MCF 10A (cell line): Measurements from ENCODE around the gene TAC4. TPM values are rescaled to one million over a fixed set of nuclear protein-coding genes. Genes with fewer than 3 reads are reported as not detected.

Experiments used
- BruUV-seq: library from RNA; stranded (reverse); fragments of 400-500 nt; replicated peaks from 2 replicates; lab custom pipeline; 2021; lab: Mats Ljungman, UMichigan
- CTCF ChIA-PET: fragments of 300-600 bp; sonication (Branson Sonifier 250); formaldehyde crosslinking; extraction: SDS; loops from one replicate; lab custom pipeline; 2021; ENCODE audit warnings: antibody characterized with exemption, inconsistent platforms; lab: Yijun Ruan, JAX
- POLR2A ChIA-PET: fragments of 300-600, 350-650 bp; sonication (Branson Sonifier 250); formaldehyde crosslinking; extraction: SDS; loops from one replicate; lab custom pipeline; 2020; ENCODE audit warnings: antibody characterized with exemption, inconsistent platforms; lab: Yijun Ruan, JAX
- DNase-seq: peaks from one replicate; pipeline ENCODE4 v3.0.0-alpha.2; 2018; ENCODE audit not compliant: unreplicated experiment
- H3K27ac Mint-ChIP-seq: one replicate; pipeline ENCODE4 v1.8.0; 2022; ENCODE audit warnings: mild to moderate bottlenecking, low read depth, mixed read lengths; ENCODE audit not compliant: unreplicated experiment
- H3K27me3 Mint-ChIP-seq: one replicate; pipeline ENCODE4 v1.8.0; 2022; ENCODE audit warnings: mixed read lengths; ENCODE audit not compliant: insufficient read depth, unreplicated experiment
- H3K36me3 Mint-ChIP-seq: one replicate; pipeline ENCODE4 v1.8.0; 2022; ENCODE audit warnings: mild to moderate bottlenecking, moderate library complexity, mixed read lengths; ENCODE audit not compliant: insufficient read depth, unreplicated experiment
- H3K4me1 Mint-ChIP-seq: one replicate; pipeline ENCODE4 v1.8.0; 2022; ENCODE audit warnings: mixed read lengths; ENCODE audit not compliant: insufficient read depth, unreplicated experiment
- H3K4me3 Mint-ChIP-seq: one replicate; pipeline ENCODE4 v1.8.0; 2022; ENCODE audit warnings: mild to moderate bottlenecking, moderate library complexity, mixed read lengths; ENCODE audit not compliant: unreplicated experiment
- H3K9me3 Mint-ChIP-seq: one replicate; pipeline ENCODE4 v1.8.0; 2022; ENCODE audit warnings: mixed read lengths; ENCODE audit not compliant: unreplicated experiment
- CTCF ChIP-seq: fragments of 200-600 bp; IDR thresholded peaks from one replicate; pipeline ENCODE4 v1.8.0; 2022; ENCODE audit warnings: antibody characterized with exemption, mild to moderate bottlenecking; ENCODE audit not compliant: unreplicated experiment
- intact Hi-C: fragments of 100-400 bp; cut with micrococcal nuclease; formaldehyde crosslinking; loops from 2 replicates; pipeline ENCODE4 v1.14.1; 2022
- total RNA-seq: library from RNA; stranded (reverse); gene quantifications from 2 replicates; pipeline ENCODE4 v1.2.3, GENCODE V29; 2022

TAC4 gene
- total RNA-seq, 1 experiment from 2014 or later, result not detected

DNA sequence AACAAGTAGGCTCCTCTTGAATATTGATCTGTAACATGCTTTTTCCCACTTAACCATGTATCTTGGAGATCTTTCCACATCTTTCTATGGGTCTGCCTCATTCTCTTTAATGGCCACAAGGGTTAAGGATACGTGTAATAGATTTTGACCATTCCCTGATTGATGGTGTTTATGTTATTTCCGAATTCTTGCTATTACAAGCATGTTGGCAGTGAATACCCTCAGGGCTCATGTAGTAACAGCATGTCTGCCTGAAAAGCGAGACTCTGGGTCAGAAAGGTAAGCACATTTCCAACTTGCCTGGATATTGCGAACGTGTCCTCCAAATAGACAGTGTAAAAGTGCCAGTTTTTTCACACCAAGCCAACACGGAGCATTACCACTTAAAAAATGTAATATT, 5.0 kb downstream of the TAC4 start:
- Mint-ChIP-seq H3K4me3 (no peak overlapping the region), H3K9me3 (no peaks in the 10 kb centered on the region), H3K36me3 (no peaks in the 10 kb centered on the region), H3K4me1 (no peaks in the 10 kb centered on the region), H3K27me3 (no peaks in the 10 kb centered on the region), H3K27ac (no peak overlapping the region)
- no peak for TF ChIP-seq CTCF
- BruUV-seq, result no TSS peak
- DNase-seq, result no peak
- ChIA-PET CTCF (no interaction called here), POLR2A (no interaction called here)
- intact Hi-C loops, result no loop called here

- no peaks in the 10 kb centered on the region for H3K9me3 Mint-ChIP-seq
- H3K27ac Mint-ChIP-seq, result no peak overlapping the region
- no peaks in the 10 kb centered on the region for H3K4me1 Mint-ChIP-seq
- peaks cover 3% of the 10 kb centered on the region for H3K36me3 Mint-ChIP-seq
- no peak for TF ChIP-seq CTCF
- no peak overlapping the region for H3K4me3 Mint-ChIP-seq
- POLR2A ChIA-PET, result no interaction called here
- H3K27me3 Mint-ChIP-seq, result no peaks in the 10 kb centered on the region
- intact Hi-C loops, result no loop called here
- BruUV-seq, result no TSS peak
- CTCF ChIA-PET, result no interaction called here
- DNase-seq, result no peak
Observed at GRCh38 chr17:49842371-49842770, 5.5 kb downstream of the TAC4 start.

- BruUV-seq, result no TSS peak
- Mint-ChIP-seq H3K36me3 (peaks cover 6% of the 10 kb centered on the region), H3K27ac (no peak overlapping the region), H3K9me3 (no peaks in the 10 kb centered on the region), H3K4me3 (no peak overlapping the region), H3K4me1 (no peaks in the 10 kb centered on the region), H3K27me3 (no peaks in the 10 kb centered on the region)
- intact Hi-C loops, result no loop called here
- no peak for DNase-seq
- TF ChIP-seq CTCF, result no peak
- ChIA-PET POLR2A (no interaction called here), CTCF (no interaction called here)
Observed at GRCh38 chr17:49841548-49841947, 6.3 kb downstream of the TAC4 start.

DNA sequence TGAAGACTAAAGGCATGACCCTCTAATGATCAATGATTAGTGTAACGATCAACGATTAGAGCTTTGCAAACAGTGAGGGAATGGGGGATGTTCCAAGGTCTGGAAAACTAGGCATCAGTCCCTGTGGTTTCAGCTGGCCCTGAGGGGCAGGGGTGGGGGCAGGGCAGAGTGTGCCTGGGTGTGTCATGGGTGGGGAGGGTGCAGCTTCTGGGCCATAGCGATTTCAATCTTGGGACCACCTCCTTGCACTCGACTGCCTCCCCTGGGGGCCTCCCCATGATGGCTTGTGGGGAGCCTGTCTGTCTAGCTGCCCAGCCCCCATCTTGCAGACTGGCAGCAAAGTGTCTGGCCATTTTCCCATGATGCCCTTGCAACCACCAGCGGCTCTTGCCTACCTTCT, 8.4 kb downstream of the TAC4 start:
- no peaks in the 10 kb centered on the region for H3K27me3 Mint-ChIP-seq
- ChIA-PET POLR2A (no interaction called here), CTCF (interaction anchor here (0.6 to 1.3 kb wide), 2 partner anchors 158 to 264 kb away, joined by 3 to 4 read pairs; partner anchors contain the start of gene NXPH3)
- no TSS peak for BruUV-seq
- H3K4me3 Mint-ChIP-seq, result no peak overlapping the region
- H3K27ac Mint-ChIP-seq, result no peak overlapping the region
- H3K4me1 Mint-ChIP-seq, result no peaks in the 10 kb centered on the region
- TF ChIP-seq CTCF, result no peak
- intact Hi-C loops, result no loop called here
- peaks cover 17% of the 10 kb centered on the region for H3K36me3 Mint-ChIP-seq
- no peak for DNase-seq
- no peaks in the 10 kb centered on the region for H3K9me3 Mint-ChIP-seq
